ENCODE data around the gene BBS4.
"Not testable (repeated sequence)": the region's sequence is repeated elsewhere in the genome, so short reads cannot be mapped to it uniquely, and the experiment has no call there.

The BBS4 gene

GRCh38 chr15:72685925-72686794 lies at the start of gene BBS4, which contains the start of gene HIGD2B:
Gene BBS4, plus strand, starts transcription at chr15:72686207. Its CDS starts 21 bp downstream, at chr15:72686228.
Gene HIGD2B, minus strand, starts transcription at chr15:72686182. Its CDS starts 9,808 bp downstream, at chr15:72676374.
- peaks cover 9% of the 10 kb centered on the region for H3K4me1 Mint-ChIP-seq
- peak within 1 kb of the TSS; percentile 91 to 95 (median 92) for H3K4me3 Mint-ChIP-seq
- H3K36me3 Mint-ChIP-seq (ENCODE audit: low read depth): no peaks in the 10 kb centered on the region
- no peaks in the 10 kb centered on the region for H3K9me3 Mint-ChIP-seq
- peaks cover under 1% of the 10 kb centered on the region for H3K27me3 Mint-ChIP-seq (ENCODE audit: low read depth)
- TF ChIP-seq CTCF (IDR thresholded peaks at IDR 0.05; ENCODE audit: unreplicated experiment in 3 of 3): peak in 1 of 3 experiments; percentile 3
- H3K27ac Mint-ChIP-seq: peak within 1 kb of the TSS; percentile 94 to 98 (median 96)

- H3K4me1 Mint-ChIP-seq; H3K36me3 Mint-ChIP-seq (ENCODE audit: low read depth); H3K9me3 Mint-ChIP-seq; H3K27ac Mint-ChIP-seq; H3K27me3 Mint-ChIP-seq (ENCODE audit: low read depth): not testable (repeated sequence)
- peak overlapping the region in 1 of 3 experiments; percentile 38 for H3K4me3 Mint-ChIP-seq
Measured at GRCh38 chr15:72636519-72637282, 49.3 kb upstream of the BBS4 start.

GRCh38 chr15:72639759-72640483 lies 46.1 kb upstream of the BBS4 start:
- not testable (repeated sequence) for H3K36me3 Mint-ChIP-seq (ENCODE audit: low read depth); H3K4me3 Mint-ChIP-seq; H3K9me3 Mint-ChIP-seq; H3K27me3 Mint-ChIP-seq (ENCODE audit: low read depth); H3K27ac Mint-ChIP-seq; H3K4me1 Mint-ChIP-seq

- not testable (repeated sequence) for H3K27ac Mint-ChIP-seq, H3K4me1 Mint-ChIP-seq
Measured at GRCh38 chr15:72642271-72642670, 43.7 kb upstream of the BBS4 start.

GRCh38 chr15:72648631-72649253 lies 37.3 kb upstream of the BBS4 start:
- not testable (repeated sequence) for H3K4me3 Mint-ChIP-seq; H3K36me3 Mint-ChIP-seq (ENCODE audit: low read depth); H3K4me1 Mint-ChIP-seq; H3K9me3 Mint-ChIP-seq; H3K27me3 Mint-ChIP-seq (ENCODE audit: low read depth); H3K27ac Mint-ChIP-seq

More at GRCh38 chr15:72642271-72642670, 43.7 kb upstream of the BBS4 start:
- not testable (repeated sequence) for H3K36me3 Mint-ChIP-seq (ENCODE audit: low read depth); H3K27me3 Mint-ChIP-seq (ENCODE audit: low read depth); H3K9me3 Mint-ChIP-seq; H3K4me3 Mint-ChIP-seq

GRCh38 chr15:72654397-72654796 lies 31.6 kb upstream of the BBS4 start, which contains the start of gene GOLGA6B:
Gene GOLGA6B, plus strand, starts transcription at chr15:72654697. Its CDS starts 41 bp downstream, at chr15:72654738.
- not testable (repeated sequence) for H3K36me3 Mint-ChIP-seq (ENCODE audit: low read depth); H3K4me3 Mint-ChIP-seq; H3K27ac Mint-ChIP-seq; H3K27me3 Mint-ChIP-seq (ENCODE audit: low read depth); H3K4me1 Mint-ChIP-seq; H3K9me3 Mint-ChIP-seq

GRCh38 chr15:72656014-72656413 lies 30.0 kb upstream of the BBS4 start:
- not testable (repeated sequence) for H3K27me3 Mint-ChIP-seq (ENCODE audit: low read depth); H3K36me3 Mint-ChIP-seq (ENCODE audit: low read depth); H3K4me3 Mint-ChIP-seq; H3K9me3 Mint-ChIP-seq; H3K27ac Mint-ChIP-seq; H3K4me1 Mint-ChIP-seq

GRCh38 chr15:72661081-72661480 lies 24.9 kb upstream of the BBS4 start:
- not testable (repeated sequence) for H3K27me3 Mint-ChIP-seq (ENCODE audit: low read depth); H3K27ac Mint-ChIP-seq

GRCh38 chr15:72663931-72664330 lies 22.1 kb upstream of the BBS4 start:
- H3K27me3 Mint-ChIP-seq (ENCODE audit: low read depth); H3K4me3 Mint-ChIP-seq; H3K9me3 Mint-ChIP-seq; H3K27ac Mint-ChIP-seq; H3K36me3 Mint-ChIP-seq (ENCODE audit: low read depth); H3K4me1 Mint-ChIP-seq: not testable (repeated sequence)

More at GRCh38 chr15:72661081-72661480, 24.9 kb upstream of the BBS4 start:
- not testable (repeated sequence) for H3K4me1 Mint-ChIP-seq; H3K4me3 Mint-ChIP-seq; H3K9me3 Mint-ChIP-seq; H3K36me3 Mint-ChIP-seq (ENCODE audit: low read depth)

GRCh38 chr15:72665706-72666105 lies 20.3 kb upstream of the BBS4 start:
- not testable (repeated sequence) for H3K4me1 Mint-ChIP-seq; H3K36me3 Mint-ChIP-seq (ENCODE audit: low read depth); H3K4me3 Mint-ChIP-seq; H3K27me3 Mint-ChIP-seq (ENCODE audit: low read depth); H3K27ac Mint-ChIP-seq; H3K9me3 Mint-ChIP-seq

- not testable (repeated sequence) for H3K9me3 Mint-ChIP-seq; H3K36me3 Mint-ChIP-seq (ENCODE audit: low read depth); H3K27ac Mint-ChIP-seq; H3K4me3 Mint-ChIP-seq; H3K27me3 Mint-ChIP-seq (ENCODE audit: low read depth); H3K4me1 Mint-ChIP-seq
Measured at GRCh38 chr15:72669803-72670202, 16.2 kb upstream of the BBS4 start.

Data from nephron (organoid).